ENCODE results near the gene PDP2.

PDP2 gene

DNA sequence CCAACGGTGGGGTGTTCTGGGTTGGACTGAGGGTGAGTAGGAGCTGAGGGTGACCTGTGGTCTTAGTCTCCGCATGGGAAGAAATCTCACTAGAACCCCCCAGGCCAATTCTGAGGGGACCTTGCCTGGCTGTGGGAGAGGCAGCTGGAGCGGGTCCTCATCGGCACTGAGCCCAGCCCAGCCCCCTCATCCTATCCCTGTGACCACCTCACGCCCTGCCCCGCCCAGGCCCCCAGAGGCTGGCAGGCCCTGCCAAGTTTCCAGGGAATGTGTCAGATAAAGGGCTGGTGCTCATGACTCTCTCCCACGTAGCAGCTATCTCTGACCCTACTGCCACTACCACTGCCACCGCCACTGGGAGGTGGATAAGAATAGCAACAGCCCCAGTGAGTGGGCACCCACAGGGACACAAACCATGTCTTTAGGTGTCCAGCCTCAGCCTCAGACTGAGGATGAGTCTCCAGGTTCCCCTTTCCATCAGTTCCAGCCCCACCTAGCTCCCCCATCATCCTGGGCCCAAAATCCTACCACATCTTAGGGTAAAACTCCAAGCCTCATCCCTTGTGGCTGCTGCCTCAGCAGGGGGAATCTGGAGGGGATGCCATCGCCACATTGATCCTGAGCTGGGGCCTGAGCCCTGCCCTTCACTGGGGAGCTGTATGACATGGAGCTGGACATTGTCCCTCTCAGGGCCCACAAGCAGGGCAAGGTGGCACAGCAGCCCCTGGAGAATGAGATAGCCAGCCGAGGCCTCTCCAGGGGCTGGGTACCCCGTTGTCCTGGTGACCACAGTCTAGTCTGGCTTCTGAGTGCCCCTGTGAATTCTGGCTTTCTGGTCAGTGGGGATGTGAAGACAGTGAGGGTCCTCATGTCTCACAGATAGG lies 23.5 kb downstream of the PDP2 start:
- DNase-seq (ENCODE audit: low read depth in 2 of 2): no peak

DNA sequence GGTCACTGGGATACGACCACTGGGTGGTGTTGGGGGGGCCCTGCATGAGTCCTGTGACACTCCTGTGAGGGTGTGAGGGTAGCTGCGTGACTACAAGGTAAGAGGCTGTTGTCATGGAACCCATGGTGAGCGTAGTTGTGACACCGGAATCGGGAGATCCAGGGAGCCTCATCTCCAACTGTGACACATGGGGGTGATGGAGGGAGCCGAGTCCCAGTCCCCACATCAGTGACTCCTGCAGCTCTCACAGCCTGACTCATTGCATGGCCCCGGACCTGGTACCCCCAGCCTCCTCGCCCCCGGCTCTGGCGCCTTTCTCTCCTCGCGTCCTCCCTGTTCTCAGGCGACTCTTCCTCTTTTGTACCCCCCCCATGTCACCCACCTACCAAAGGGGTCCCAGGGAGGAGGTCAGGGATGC lies 24.1 kb downstream of the PDP2 start:
- DNase-seq (ENCODE audit: low read depth in 2 of 2): no peak

DNA sequence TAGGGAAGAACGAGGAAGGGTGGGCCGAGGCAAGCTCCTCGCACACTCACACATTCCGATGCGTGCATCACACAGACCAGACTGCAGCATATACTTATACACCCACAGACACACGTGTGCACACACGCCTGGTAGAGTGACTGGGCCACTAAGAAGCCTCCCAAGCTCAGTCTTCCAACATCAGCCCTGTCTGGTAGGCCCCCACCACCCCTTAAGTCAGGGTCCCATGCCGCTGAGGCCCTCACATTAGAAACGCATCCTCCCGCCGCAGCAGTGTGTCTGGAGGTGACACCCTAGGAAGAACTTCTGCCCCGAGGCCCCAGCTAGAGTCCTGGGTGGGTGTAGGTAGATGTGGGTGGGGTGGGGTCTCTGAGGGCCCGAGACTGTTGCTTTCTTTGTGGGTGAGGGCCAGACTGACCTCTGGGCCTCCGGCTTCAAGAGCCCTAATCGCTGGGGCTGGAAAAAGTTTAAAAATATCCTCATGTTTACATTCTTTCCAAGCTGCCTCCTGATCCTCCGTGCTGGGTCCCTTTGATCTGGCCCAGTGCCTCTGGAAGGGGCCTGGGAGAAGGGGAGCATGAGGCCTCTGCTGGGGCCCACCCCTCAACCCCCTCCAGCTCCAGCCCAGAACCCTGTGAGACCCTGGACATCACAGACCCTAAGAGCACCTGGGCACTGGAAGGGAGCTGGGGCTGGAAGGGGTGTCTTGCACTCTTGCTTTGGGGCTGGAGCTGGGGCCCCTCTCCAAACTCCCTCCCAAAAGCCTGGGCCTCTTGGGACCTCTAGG lies 24.7 kb downstream of the PDP2 start:
- no peak for DNase-seq (ENCODE audit: low read depth in 2 of 2)

DNA sequence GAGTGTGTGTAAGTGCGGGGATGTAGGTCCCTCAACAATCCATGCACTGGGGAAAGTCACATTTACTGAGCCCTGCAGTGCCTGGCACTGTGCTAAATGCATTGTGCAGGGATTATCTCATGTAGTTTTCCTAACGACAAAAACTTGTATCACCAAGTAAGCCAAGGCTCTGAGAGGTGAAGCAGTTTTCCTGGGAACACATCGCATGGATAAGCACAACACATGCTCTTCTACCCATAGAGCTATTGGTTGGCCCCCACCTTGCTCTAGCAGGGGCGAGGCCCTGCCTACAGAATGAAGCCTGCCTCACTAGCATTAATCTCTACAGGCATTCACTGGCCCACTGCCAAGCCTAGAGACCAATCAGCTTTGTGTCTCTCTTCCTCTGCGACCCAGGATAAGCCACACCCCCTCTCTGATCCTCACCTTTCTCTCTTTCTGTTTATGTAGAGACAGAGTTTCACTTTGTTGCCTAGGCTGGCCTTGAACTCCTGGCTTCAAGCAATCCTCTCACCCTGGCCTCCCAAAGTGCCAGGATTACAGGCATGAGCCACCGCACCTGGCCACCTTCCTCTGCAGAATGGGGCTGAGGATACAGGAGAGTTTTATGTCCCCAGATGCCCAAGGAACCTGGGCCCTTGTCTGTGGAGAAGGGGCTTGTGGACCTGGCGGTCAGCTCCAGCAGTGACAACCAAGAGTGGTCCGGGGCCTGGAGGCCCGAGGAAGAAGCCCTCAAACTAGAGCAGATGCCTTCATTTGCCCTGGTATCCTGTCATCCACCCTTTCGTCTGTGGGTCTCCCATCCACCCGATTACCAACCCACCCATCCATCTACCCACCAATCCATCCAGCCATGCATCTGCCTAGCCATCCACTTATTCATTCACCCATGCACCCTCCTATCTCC lies 25.6 kb downstream of the PDP2 start:
- DNase-seq (ENCODE audit: low read depth in 2 of 2): no peak

DNA sequence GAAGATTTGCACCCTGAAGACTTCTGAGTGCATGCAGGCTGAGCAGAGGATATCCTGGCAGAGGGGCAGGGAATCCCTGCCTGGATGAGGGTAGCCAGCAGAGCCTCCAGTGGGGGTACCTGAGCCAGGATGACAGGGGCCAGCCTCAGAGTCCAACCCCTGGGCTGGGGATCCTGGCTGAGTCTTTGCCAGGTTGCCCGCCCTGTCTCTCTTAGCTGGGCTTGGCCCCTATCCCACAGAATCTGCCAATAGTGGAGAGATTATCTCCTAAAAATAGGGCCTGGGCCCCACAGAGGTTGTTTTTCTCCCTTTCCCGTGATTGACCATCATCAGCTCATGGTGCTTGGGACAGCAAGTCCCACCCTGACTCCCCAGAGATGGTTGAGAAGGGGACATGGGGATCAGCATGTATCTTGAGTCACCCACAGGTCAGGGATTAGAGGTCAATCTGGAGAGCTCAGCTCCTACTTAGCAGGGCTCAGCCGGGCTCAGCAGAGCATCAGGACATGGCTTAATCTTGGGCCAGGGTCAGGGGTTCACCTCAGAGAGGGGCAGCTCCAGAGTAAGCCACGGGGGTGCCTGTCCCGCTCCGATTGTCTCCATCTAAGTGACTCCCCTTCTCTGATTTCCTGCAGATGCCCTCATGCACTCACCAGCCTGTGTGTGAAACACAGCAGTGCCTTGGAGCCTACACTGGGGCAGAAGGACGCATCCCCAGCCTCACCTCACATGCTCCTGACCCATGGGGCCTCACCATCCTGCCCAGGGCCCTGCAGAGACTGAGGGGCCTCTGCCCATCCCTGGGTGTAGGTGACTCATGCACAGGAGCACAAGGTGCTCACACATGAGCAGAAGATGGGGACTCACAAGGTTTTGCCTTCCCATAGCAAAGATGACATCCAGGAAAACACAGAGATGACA lies 26.9 kb downstream of the PDP2 start:
- no peak for DNase-seq (ENCODE audit: low read depth in 2 of 2)

DNA sequence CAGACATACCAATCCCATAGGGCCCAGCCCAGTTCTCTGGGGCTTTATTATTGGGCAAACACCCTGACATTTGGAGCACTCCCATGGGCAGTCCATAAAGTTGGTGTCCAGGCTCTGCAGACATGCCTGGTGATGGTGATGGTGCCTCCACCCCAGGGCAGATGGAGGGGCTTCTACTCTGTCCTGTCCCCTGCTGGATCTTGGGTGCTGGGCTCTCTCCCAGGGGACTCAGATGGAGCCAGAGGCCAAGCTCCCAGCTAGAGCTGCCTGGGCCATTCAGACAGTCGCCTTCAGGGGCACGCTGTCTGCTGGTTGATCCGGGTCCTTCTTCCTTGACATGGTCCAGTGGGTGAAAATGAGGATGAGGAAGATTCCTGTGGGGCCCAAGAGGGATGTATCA lies 27.8 kb downstream of the PDP2 start:
- DNase-seq (ENCODE audit: low read depth in 2 of 2): no peak

DNA sequence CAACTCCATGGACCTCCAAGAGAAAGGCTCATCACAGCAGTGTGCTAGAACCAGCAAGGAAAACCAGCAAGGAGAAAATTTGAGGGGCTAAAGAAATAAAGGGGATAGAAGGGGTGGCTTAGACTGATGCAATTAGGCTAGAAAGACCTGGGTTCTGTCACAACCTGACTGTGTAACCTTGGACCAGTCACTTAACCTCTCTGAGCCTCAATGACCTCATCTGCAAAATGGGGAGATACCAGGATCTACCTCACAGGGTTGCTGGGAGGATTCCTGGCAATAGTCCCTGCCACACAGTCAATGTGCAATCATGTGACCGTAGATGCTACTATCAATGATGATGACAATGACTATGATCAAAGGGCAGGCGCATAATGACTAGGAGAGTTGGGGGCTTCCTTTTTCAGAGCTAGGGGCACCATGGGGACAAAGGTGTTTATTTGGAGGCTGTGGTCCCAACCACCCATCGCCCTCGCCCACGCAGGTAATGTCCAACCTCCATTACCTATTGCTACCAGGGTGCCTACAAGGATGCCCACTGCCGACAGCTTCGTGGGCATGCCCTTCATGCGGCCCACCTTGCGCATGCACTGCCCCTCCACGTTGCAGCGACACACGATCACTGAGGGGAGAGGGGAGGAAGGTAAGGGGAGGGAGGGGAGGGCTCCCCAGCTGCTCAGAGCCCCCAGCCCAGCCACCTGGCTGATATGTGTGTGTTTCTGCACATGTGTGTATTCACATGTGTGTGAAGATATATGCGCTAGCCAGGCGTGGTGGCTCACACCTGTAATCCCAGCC lies 28.6 kb downstream of the PDP2 start:
- DNase-seq (ENCODE audit: low read depth in 2 of 2): no peak

DNA sequence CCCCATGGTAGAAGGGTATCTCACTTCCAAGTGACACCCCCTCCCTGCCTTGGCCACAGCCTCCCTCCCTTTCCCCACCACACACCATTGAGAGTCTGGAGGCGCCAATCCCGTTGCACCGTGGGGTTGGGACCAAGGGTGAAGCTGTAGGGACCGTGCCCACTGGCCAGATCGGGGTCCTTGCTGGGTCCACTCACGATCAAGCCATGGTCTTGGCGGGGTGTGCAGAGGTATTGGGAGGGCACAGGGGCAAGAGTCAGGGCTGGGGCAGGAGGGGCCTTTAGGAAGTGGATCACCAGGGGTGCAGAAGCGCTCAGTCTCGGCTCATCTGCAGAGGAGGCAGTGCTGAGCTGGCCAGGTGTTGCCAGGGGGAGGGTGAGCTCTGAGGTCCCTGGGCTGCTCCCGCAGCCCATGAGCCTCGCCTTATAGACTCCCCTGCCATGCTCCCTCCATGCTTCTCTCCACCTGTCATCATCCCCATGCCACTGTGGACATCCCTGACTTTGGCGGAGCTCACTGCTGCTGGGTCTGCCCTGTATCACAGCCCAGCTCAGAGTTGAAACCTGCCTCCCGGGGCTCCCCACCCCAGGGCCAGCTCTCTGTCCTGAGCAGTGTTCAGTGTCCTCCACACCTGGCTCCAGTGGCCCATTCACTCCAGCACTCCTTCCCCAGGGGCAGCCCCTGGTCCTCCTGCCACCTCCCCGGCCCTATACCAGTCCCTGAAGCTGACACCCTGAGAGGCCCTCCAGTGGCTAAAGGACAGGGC lies 30.0 kb downstream of the PDP2 start:
- DNase-seq (ENCODE audit: low read depth in 2 of 2): no peak

DNA sequence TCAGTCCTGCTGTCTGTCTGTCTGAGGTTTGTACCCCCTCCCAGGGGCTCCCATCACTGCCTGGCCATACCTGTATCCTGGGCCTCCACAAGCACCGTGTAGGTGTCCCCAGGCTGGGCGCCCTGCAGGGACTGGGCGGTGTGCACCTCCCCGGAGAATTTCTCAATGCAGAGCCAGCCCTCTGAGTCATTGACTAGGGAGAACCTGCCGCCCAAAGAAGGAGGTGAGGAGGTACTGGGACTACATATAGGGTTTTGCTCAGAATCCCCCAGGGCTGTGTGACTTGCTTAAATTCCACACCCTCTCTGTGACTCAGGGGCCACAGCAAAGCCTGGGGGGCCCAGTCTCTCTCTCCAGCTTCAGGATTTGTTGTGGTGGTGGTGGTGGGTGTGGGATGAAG lies 30.8 kb downstream of the PDP2 start:
- DNase-seq (ENCODE audit: low read depth in 2 of 2): no peak

DNA sequence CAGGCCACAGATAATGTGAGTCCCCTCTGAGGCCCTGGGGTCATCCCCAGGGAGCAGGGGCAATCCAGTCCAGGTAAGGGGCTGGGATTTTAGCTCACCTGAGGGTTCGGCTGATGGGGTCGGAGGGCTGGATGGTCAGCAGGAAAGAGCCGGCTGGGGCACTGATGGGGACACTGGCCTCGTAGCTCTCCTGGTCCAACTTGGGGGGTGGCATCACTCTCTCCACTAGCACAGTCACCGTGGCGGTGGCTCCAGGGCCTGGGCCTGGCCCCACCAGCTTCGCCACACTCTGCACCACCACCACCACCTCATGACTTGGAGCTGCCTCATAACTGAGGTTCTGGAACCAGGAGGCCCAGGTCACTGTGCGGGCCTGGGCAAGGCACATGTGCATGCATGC lies 31.5 kb downstream of the PDP2 start:
- DNase-seq (ENCODE audit: low read depth in 2 of 2): no peak

DNA sequence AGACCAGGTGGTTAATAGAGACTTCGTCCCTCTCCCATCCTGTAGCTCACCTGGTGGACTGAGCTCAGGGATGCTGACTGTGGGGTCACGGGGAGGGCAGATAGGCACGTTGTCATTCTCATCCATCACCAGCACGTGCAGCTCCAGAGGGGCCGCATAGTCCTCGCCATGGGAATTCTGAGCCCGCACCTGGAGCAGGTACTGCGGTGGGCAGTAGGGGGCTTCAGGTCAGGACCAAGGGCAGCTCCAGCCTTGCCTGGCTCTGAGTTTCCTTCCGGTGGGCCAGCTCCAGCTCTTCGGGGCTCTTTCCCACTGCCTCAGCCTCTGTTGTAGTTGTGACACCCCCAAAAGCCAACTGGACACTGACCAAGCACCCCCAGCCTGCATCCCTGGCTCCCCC lies 32.8 kb downstream of the PDP2 start:
- no peak for DNase-seq (ENCODE audit: low read depth in 2 of 2)

DNA sequence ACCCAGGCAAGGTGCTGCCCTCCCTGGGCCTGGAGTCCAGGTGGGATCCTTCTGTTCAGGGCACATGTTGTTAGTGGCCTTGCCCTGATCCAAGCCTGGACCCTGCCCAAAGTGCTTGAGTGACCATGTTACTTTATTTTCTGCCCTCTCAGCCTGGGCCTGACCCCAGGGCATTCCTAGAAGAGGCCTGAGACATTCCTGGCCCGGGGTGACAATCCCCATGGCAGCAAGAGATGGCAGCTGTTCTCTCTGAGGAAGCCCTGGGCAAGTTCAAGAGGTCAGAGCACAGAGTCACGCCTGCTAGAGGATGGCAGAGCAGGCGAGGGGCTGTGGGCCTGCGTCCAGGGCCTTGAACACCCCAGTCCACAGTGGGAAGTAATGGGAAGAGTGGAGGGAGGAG lies 33.4 kb downstream of the PDP2 start:
- no peak for DNase-seq (ENCODE audit: low read depth in 2 of 2)

DNA sequence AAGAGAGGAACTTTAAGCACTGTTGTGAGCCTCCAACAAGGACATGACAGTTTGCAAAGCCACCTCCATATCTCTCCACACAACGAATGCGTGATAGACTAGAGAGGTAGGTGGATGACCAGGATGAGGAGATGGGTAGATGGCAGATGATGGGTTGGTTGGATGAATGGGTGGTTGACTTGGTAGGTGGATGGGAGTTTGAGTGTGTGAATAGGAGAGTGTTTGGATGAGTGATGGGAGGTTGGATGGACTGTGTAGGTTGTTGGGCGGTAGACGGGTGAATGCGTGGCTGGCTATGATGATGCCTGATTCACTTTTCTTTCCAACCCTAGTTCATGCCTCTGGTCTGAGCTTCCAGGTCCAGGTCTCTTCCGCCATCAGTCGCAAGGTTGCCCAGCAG lies 34.2 kb downstream of the PDP2 start:
- DNase-seq (ENCODE audit: low read depth in 2 of 2): no peak

DNA sequence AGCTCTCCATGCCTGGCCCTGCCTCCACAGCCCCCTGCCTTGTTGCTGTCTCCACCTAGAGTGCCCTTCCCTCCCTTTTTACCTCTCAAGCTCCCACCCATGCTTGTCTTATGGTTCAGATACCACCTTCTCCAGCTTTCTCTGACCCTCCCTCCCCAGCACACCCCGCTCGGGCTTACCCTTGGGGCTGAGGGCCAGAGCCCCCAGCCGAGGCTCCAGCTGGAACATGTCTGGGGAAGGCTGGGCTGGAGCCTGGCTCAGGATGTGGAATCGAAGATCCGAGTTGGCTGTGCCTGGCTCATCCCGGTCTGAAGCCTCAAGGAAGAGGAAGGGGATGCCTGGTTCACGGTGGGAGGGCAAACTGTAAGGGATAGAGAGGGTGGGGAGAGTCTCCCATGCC lies 34.7 kb downstream of the PDP2 start:
- no peak for DNase-seq (ENCODE audit: low read depth in 2 of 2)

DNA sequence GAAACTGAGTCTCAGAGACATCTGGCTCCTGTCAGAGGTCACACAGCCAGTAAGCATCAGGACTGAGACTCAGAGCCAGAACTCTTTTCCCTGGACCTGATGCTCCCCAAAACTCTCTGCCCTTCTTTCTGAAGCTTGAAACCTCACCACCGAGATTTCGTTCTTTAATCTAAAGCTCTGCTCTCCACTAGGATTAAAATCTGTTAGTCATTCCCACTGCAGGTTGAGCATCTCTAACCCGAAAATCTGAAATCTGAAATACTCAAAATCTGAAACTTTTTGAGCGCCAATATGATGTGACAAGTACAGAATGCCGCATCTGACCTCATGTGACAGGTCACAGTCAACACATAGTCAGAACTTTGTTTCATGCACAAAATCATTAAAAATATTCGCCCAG lies 36.2 kb downstream of the PDP2 start:
- DNase-seq (ENCODE audit: low read depth in 2 of 2): no peak

DNA sequence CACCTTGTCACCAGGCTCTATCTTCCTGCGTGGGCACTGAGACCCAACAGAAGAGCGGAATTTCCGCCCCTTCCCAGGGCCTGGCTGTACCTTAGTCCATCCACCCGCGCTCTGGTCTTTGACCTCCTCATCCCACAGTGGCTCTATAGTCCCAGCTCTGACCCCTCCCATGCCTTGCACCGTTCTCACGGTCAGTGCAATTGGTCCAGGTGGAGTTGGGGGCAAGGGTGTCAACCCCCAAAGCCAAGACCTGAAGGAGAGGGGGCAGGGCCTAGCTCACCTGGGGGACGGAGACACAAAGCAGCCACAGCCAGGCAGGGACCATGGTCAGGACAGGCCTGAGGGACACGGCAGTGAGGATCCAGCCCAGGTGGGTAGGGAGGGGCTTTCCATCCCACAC lies 37.4 kb downstream of the PDP2 start:
- no peak for DNase-seq (ENCODE audit: low read depth in 2 of 2)

DNA sequence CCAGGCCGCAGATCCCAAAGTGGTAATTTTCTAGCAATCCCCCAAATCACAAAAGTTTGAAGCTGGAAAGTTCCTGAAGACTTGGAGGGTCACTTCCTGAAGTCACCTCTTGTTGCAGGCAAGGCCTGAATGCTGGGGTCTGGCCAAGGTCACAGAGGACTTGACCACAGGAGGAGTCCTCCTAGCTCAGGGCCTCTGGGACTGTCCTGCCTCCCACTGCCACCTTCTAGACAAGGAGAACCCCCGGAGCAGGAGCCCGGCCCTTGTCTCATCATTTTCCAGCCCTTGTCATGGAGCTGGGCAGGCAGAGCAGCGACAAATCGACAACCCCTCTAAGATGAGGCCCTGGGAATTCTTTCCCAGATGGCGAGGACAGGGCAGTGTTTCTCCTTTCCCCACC lies 38.0 kb downstream of the PDP2 start:
- DNase-seq (ENCODE audit: low read depth in 2 of 2): no peak

DNA sequence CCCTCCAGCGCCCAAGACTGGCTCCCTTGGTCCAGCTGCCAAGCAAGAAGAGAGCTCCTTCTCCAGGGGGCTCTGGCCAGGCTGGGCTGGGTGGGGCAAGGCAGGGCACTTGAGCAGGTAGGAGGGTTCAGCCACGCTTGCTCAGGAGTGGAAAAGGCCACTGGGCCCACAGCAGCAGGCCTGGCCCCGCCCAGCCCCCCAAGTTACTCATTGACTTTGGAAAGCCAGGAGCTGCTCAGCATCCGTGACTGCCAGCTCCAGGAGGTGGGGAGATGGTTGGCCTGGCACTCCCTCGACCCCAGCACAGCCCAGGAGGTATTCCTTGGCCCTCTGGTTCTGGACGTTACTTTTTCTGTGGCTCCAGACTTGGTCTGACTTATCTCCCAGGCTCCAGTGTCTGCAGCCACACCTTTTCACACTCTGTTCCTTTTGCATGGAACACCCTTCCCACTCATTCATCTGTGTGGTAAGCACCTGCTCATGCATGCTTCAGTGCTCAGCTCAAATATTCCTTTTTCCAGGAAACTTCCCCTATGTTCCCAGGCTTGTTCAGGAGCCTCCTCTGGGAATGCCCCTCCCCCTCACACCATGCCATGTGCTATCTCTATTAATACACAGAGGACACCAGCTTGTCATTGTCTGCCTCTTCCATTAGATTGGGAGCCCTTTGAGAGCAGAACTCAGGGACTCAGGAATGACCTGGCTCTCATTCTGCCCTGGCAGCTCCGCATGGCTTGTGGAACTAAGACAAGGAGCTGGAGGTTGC lies 38.7 kb downstream of the PDP2 start, which contains the start of gene CDH16:
Gene CDH16, minus strand, starts transcription at position 83 of the 766 bp plus-strand sequence. CDS start 820 bp downstream, outside the sequence.
- no peak for DNase-seq (ENCODE audit: low read depth in 2 of 2)
